Caco-2 (cell line): ENCODE results near the gene USP37. TPM values are rescaled to one million over a fixed set of nuclear protein-coding genes. Genes with fewer than 3 reads are reported as not detected.

Source experiments
- BruUV-seq: library from RNA; stranded (reverse); fragments of 400-500 nt; replicated peaks from 2 replicates; lab custom pipeline; 2021; lab: Mats Ljungman, UMichigan
- CTCF ChIA-PET: fragments of 300-600 bp; sonication (Branson Sonifier 250); formaldehyde crosslinking; loops from one replicate; lab custom pipeline; 2022; ENCODE audit warnings: antibody characterized with exemption; lab: Charles Lee
- POLR2A ChIA-PET: fragments of 300-600 bp; sonication (Branson Sonifier 250); formaldehyde crosslinking; loops from one replicate; lab custom pipeline; 2022; ENCODE audit warnings: antibody characterized with exemption; lab: Charles Lee
- DNase-seq, 2 experiments: peaks; one replicate each; pipeline versions ENCODE4 v3.0.0 to v3.0.0-alpha.2; 2020 to 2022
- H3K27me3 ChIP-seq: replicated peaks from 2 replicates; pipeline ENCODE4 v1.6.0; 2011; ENCODE audit warnings: low read length; ENCODE audit not compliant: control insufficient read depth, insufficient read depth
- H3K36me3 ChIP-seq: 2 replicates; pipeline ENCODE4 v1.5.1; 2011; ENCODE audit warnings: low read length; ENCODE audit not compliant: control insufficient read depth, insufficient read depth
- H3K4me1 ChIP-seq: fragments of 250-450 bp; sonication (Bioruptor Pico); 2 replicates; pipeline ENCODE4 v1.5.1; 2020; ENCODE audit warnings: mild to moderate bottlenecking
- H3K4me3 ChIP-seq: 2 replicates; pipeline ENCODE4 v1.5.1; 2011; ENCODE audit warnings: low read depth, mild to moderate bottlenecking, control low read depth, low read length
- H3K9me3 ChIP-seq: fragments of 250-450 bp; sonication (Bioruptor Pico); 2 replicates; pipeline ENCODE4 v1.5.1; 2020; ENCODE audit warnings: mild to moderate bottlenecking, moderate library complexity
- H3K27ac Mint-ChIP-seq: one replicate; pipeline ENCODE4 v1.8.0; 2022; ENCODE audit warnings: mixed read lengths; ENCODE audit not compliant: unreplicated experiment
- H3K27me3 Mint-ChIP-seq: one replicate; pipeline ENCODE4 v1.8.0; 2022; ENCODE audit warnings: mixed read lengths; ENCODE audit not compliant: insufficient read depth, unreplicated experiment
- H3K36me3 Mint-ChIP-seq: one replicate; pipeline ENCODE4 v1.8.0; 2022; ENCODE audit warnings: mild to moderate bottlenecking, mixed read lengths; ENCODE audit not compliant: insufficient read depth, unreplicated experiment
- H3K4me1 Mint-ChIP-seq: one replicate; pipeline ENCODE4 v1.8.0; 2022; ENCODE audit warnings: low read depth, mixed read lengths; ENCODE audit not compliant: unreplicated experiment
- H3K4me3 Mint-ChIP-seq: one replicate; pipeline ENCODE4 v1.8.0; 2022; ENCODE audit warnings: mild to moderate bottlenecking, moderate library complexity, mixed read lengths; ENCODE audit not compliant: unreplicated experiment
- H3K9me3 Mint-ChIP-seq: one replicate; pipeline ENCODE4 v1.8.0; 2022; ENCODE audit warnings: mixed read lengths; ENCODE audit not compliant: unreplicated experiment
- CTCF ChIP-seq, 2 experiments: fragments of 200-600 bp in 1 of 2; IDR thresholded peaks; 1 replicate in 1 of 2; 2 replicates in 1 of 2; pipeline versions ENCODE4 v1.5.1 to v1.8.0; 2011 to 2022; ENCODE audit warnings: antibody characterized with exemption in 1 of 2, control low read depth in 1 of 2, inconsistent platforms in 1 of 2, low read depth in 1 of 2, low read length in 1 of 2, mild to moderate bottlenecking in 1 of 2, moderate library complexity in 1 of 2; ENCODE audit not compliant: insufficient read depth in 1 of 2, severe bottlenecking in 1 of 2, unreplicated experiment in 1 of 2
- intact Hi-C: fragments of 100-400 bp; cut with micrococcal nuclease; formaldehyde crosslinking; loops from one replicate; pipeline ENCODE4 v1.10.0; 2022; ENCODE audit not compliant: unreplicated experiment
- total RNA-seq: library from RNA; stranded (reverse); gene quantifications from 2 replicates; pipeline ENCODE4 v1.2.3, GENCODE V29; 2022

Gene USP37
- total RNA-seq, 1 experiment from 2014 or later: 22.2 TPM

GRCh38 chr2:218435003-218435982 is 132.9 kb downstream of the USP37 start:
- Mint-ChIP-seq H3K27ac (peak overlapping the region; percentile 17), H3K27me3 (no peaks in the 10 kb centered on the region), H3K9me3 (no peaks in the 10 kb centered on the region), H3K4me3 (no peak overlapping the region), H3K4me1 (peaks cover 14% of the 10 kb centered on the region), H3K36me3 (peaks cover 96% of the 10 kb centered on the region)
- POLR2A ChIA-PET: no interaction called here
- intact Hi-C loops: no loop called here
- peaks cover 17% of the 10 kb centered on the region for H3K36me3 ChIP-seq
- no peaks in the 10 kb centered on the region for H3K4me1 ChIP-seq
- no peaks in the 10 kb centered on the region for H3K9me3 ChIP-seq
- CTCF ChIA-PET: interaction anchor here (0.6 kb wide), 1 partner anchor 39 kb away, joined by 3 read pairs; no protein-coding TSS in a partner anchor
- no peak for TF ChIP-seq CTCF (IDR thresholded peaks at IDR 0.05; ENCODE audit: insufficient read depth in 1 of 2, low read depth in 1 of 2, low read length in 1 of 2, severe bottlenecking in 1 of 2, unreplicated experiment in 1 of 2)
- no peak overlapping the region for H3K4me3 ChIP-seq
- BruUV-seq: no TSS peak
- H3K27me3 ChIP-seq: no peaks in the 10 kb centered on the region
- DNase-seq: no peak

- H3K36me3 Mint-ChIP-seq: peaks cover 96% of the 10 kb centered on the region
- DNase-seq: no peak
- ChIA-PET CTCF (no interaction called here), POLR2A (no interaction called here)
- TF ChIP-seq CTCF (IDR thresholded peaks at IDR 0.05; ENCODE audit: insufficient read depth in 1 of 2, low read depth in 1 of 2, low read length in 1 of 2, severe bottlenecking in 1 of 2, unreplicated experiment in 1 of 2): no peak
- peak overlapping the region; percentile 17 for H3K27ac Mint-ChIP-seq
- H3K4me3 Mint-ChIP-seq: no peak overlapping the region
- Histone ChIP-seq H3K9me3 (no peaks in the 10 kb centered on the region), H3K27me3 (no peaks in the 10 kb centered on the region), H3K4me1 (no peaks in the 10 kb centered on the region), H3K4me3 (no peak overlapping the region), H3K36me3 (peaks cover 19% of the 10 kb centered on the region)
- H3K4me1 Mint-ChIP-seq: peaks cover 14% of the 10 kb centered on the region
- intact Hi-C loops: no loop called here
- no peaks in the 10 kb centered on the region for H3K9me3 Mint-ChIP-seq
- H3K27me3 Mint-ChIP-seq: no peaks in the 10 kb centered on the region
- BruUV-seq: no TSS peak
These were observed 133.7 kb downstream of the USP37 start for GRCh38 chr2:218434456-218434855.

- H3K9me3 ChIP-seq: no peaks in the 10 kb centered on the region
- no peak overlapping the region for H3K4me3 Mint-ChIP-seq
- peaks cover 6% of the 10 kb centered on the region for H3K4me1 Mint-ChIP-seq
- H3K4me1 ChIP-seq: no peaks in the 10 kb centered on the region
- H3K9me3 Mint-ChIP-seq: no peaks in the 10 kb centered on the region
- POLR2A ChIA-PET: no interaction called here
- no peak overlapping the region for H3K27ac Mint-ChIP-seq
- H3K36me3 ChIP-seq: peaks cover 25% of the 10 kb centered on the region
- intact Hi-C loops: no loop called here
- H3K36me3 Mint-ChIP-seq: peaks cover 96% of the 10 kb centered on the region
- H3K4me3 ChIP-seq: no peak overlapping the region
- H3K27me3 Mint-ChIP-seq: no peaks in the 10 kb centered on the region
- no peak for TF ChIP-seq CTCF (IDR thresholded peaks at IDR 0.05; ENCODE audit: insufficient read depth in 1 of 2, low read depth in 1 of 2, low read length in 1 of 2, severe bottlenecking in 1 of 2, unreplicated experiment in 1 of 2)
- DNase-seq: peak in 1 of 2 experiments; percentile 24
- H3K27me3 ChIP-seq: no peaks in the 10 kb centered on the region
- no TSS peak for BruUV-seq
- CTCF ChIA-PET: no interaction called here
These were observed 135.3 kb downstream of the USP37 start for GRCh38 chr2:218432676-218433365.
